ENCODE results near the gene FAM168A.

GRCh38 chr11:73481626-73482025 lies 116.3 kb downstream of the FAM168A start:
- TF ChIP-seq, protein P1, sequence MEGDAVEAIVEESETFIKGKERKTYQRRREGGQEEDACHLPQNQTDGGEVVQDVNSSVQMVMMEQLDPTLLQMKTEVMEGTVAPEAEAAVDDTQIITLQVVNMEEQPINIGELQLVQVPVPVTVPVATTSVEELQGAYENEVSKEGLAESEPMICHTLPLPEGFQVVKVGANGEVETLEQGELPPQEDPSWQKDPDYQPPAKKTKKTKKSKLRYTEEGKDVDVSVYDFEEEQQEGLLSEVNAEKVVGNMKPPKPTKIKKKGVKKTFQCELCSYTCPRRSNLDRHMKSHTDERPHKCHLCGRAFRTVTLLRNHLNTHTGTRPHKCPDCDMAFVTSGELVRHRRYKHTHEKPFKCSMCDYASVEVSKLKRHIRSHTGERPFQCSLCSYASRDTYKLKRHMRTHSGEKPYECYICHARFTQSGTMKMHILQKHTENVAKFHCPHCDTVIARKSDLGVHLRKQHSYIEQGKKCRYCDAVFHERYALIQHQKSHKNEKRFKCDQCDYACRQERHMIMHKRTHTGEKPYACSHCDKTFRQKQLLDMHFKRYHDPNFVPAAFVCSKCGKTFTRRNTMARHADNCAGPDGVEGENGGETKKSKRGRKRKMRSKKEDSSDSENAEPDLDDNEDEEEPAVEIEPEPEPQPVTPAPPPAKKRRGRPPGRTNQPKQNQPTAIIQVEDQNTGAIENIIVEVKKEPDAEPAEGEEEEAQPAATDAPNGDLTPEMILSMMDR (IDR thresholded peaks at IDR 0.05): no peak
- no peak for TF ChIP-seq EP300 (IDR thresholded peaks at IDR 0.05)
- no peak for TF ChIP-seq POLR2A (IDR thresholded peaks at IDR 0.05; ENCODE audit: low read depth)
- no peak for TF ChIP-seq POLR2AphosphoS5 (IDR thresholded peaks at IDR 0.05)

Measured in esophagus muscularis mucosa (tissue), 4 donors.